GM21360 (cell line): ENCODE data around the gene TMEM238L.
"Not testable (repeated sequence)": the region's sequence is repeated elsewhere in the genome, so short reads cannot be mapped to it uniquely, and the experiment has no call there.

Experiments used
- ATAC-seq: cut with Tn5 transposase; IDR thresholded peaks from one replicate; pipeline ENCODE4 v1.9.1; 2021; ENCODE audit warnings: mild to moderate bottlenecking, moderate library complexity; ENCODE audit not compliant: unreplicated experiment

The TMEM238L gene, protein sequence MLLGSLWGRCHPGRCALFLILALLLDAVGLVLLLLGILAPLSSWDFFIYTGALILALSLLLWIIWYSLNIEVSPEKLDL

DNA sequence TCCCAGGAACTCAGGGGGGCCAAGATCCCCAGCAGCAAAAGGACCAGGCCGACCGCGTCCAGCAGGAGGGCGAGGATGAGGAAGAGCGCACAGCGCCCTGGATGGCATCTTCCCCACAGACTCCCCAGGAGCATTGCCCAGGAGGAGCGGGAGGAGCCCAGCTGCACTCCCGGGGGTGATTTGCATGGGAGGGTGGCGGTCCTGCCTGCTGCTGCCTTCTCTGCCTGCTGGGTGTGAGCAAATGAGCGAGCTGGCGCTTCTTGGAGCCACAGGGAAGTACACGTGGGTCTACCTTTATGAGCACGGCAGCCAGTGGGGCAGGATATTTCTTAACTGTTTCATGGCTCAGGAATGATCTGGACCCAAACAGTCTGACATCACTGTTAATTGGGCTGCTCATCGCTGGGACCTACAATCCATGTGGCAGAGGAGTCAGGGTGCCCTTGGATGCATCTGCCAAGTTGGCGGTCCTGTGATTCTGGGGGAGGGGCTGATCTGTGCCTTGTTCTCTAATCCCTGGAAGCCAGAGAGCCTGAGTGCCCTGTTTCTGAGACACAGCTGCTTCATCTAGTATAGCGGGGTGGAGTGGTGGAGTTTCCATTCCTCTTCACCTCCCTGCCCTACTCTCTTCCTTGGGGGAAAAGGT is at the start of gene TMEM238L:
Gene TMEM238L, minus strand, starts transcription at position 270 of the 646 bp plus-strand sequence. Its CDS starts 136 bp downstream, at position 134.
- ATAC-seq = no peak

- not testable (repeated sequence) for ATAC-seq
These were observed 42.7 kb upstream of the TMEM238L start for GRCh38 chr17:10846636-10847035.

GRCh38 chr17:10845388-10845751 is 41.5 kb upstream of the TMEM238L start:
- no peak for ATAC-seq

- ATAC-seq = peak; percentile 81
These were observed 40.9 kb upstream of the TMEM238L start for GRCh38 chr17:10844621-10845387.

DNA sequence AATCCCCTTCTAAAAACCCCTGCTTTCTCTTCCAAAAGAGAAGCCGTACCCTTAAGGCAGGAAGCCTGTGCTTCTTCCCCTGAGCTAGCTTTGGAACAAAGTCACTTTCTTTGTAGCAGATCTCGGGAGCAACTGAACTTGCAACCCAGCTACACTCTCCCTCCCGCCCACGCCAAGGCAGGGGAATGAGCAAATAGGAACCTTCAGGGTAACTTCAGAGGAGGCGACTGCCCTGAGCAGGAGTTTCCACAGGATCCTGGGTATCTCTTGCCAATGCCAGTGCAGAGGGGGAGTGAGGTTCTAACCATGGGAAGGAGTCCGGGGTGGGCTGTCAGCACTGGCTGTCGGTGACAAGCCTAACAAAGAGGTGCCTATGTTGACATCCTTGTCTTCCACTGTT is 39.9 kb upstream of the TMEM238L start:
- no peak for ATAC-seq

GRCh38 chr17:10842658-10843057 is 38.8 kb upstream of the TMEM238L start:
- ATAC-seq = no peak

DNA sequence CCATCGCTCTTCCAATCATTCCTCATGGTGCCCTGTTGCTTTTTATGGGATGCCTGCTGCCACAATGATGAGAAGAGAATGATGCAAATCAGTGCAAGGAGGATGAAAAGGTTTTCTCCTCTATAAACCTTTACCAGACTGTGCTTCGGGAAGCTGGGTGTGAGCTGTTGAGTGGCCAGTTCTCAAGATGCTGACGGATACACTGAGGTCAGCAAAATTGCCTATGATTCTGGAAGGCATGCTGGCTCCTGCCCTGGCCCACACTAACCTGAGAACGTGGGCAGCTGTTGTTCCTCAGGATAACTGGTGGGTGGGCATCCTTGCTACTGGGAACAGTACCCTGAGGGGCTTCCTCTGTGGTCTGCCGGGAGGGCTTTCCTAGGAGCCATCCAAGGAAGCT is 34.8 kb upstream of the TMEM238L start:
- no peak for ATAC-seq

GRCh38 chr17:10837921-10838320 is 34.0 kb upstream of the TMEM238L start, which contains the start of gene PIRT:
Gene PIRT (minus strand): TSS chr17:10838087. CDS start chr17:10825645, 12,442 bp downstream.
- ATAC-seq = no peak

- ATAC-seq = no peak
These were observed 33.2 kb upstream of the TMEM238L start for GRCh38 chr17:10836966-10837590.

GRCh38 chr17:10836145-10836544 is 32.2 kb upstream of the TMEM238L start:
- no peak for ATAC-seq

- ATAC-seq = no peak
These were observed 27.8 kb upstream of the TMEM238L start for GRCh38 chr17:10831696-10832095.

GRCh38 chr17:10827898-10828552 is 24.1 kb upstream of the TMEM238L start:
- no peak for ATAC-seq

GRCh38 chr17:10824874-10825273 is 21.0 kb upstream of the TMEM238L start:
- ATAC-seq = no peak

GRCh38 chr17:10821770-10822169 is 17.9 kb upstream of the TMEM238L start:
- ATAC-seq = no peak

- ATAC-seq = no peak
These were observed 17.2 kb upstream of the TMEM238L start for GRCh38 chr17:10821054-10821453.

- ATAC-seq = no peak
These were observed 11.4 kb upstream of the TMEM238L start for GRCh38 chr17:10815319-10815718.

DNA sequence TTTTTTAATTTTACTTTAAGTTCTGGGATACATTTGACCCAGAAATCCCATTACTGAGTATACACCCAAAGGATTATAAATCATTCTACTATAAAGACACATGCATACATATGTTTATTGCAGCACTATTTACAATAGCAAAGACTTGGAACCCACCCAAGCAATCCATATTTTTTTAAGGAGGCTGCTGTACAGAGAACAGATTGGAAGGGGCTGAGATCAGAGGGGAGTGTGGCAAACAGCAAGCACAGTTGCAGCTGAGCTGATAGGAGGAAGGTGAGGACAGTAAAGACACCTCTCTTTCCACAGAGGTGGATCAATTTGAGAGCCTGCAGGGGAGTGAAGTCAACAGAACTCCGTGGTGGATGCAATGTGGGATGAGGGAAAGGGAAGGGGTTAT is 10.2 kb upstream of the TMEM238L start:
- ATAC-seq = no peak

DNA sequence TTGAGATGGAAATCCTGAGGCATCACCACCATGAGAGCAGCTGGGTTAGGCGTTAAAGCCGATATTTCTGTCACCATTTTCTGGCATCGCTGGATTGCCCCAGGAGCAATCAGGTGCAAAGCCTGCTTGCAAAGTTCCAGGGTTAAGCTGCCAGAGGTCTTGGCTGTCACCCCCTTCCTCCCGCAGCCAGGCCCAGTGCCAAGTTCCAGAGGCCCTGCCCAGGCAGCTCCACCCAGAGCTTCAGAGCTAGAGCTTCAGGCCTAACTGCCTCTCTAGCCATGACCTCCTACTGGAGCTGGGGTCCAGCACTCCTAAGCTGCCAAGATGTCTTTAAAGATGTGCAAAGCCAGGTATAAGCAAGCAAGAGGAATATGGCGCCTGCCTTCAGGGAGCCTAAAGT is 8.8 kb upstream of the TMEM238L start:
- ATAC-seq = no peak

DNA sequence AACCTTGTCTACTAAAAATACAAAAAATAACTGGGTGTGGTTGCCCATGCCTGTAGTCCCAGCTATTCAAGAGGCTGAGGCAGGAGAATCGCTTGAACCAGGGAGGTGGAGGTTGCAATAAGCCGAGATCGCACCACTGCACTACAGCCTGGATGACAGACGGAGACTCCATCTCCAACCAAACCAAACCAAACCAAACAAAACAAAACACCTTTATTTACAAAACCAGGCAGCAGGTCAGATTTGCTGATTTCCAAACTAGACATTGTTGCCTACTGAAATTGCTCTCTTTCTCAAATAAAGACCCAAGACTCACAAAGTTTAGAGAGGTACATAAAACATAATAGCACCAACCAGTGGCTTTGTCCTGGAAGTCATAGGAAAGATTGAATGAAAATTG is 5.7 kb upstream of the TMEM238L start:
- ATAC-seq = no peak

- no peak for ATAC-seq
These were observed 3.8 kb upstream of the TMEM238L start for GRCh38 chr17:10807704-10808128.
